ENCODE results near the gene IFT43.
A peak's percentile ranks its signal among the peaks of the same experiment; 100 is the strongest.

The IFT43 gene

DNA sequence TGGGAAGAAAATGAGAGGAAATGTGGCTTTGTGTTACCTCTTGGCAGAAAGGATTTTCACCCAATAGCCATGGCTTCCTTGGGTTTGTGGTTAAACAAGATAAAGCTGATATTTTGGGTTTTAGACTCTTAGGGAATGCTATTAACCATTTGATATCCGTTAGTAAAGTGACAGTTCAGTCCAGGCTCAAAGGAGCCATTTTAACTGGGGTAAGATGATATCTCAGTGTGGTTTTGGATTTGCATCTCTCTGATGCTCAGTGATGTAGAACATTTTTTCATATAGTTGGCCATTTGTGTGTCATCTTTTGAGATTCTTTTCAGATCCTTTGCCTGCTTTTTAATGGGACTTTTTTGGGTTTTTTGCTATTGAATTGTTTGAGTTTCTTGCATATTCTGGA is 30.1 kb downstream of the IFT43 start:
- H3K4me3 Mint-ChIP-seq: no peak overlapping the region
- H3K36me3 Mint-ChIP-seq (ENCODE audit: low read depth): peaks cover 80% of the 10 kb centered on the region
- H3K27ac Mint-ChIP-seq: no peak overlapping the region
- H3K9me3 Mint-ChIP-seq: peaks cover 27% of the 10 kb centered on the region
- no peaks in the 10 kb centered on the region for H3K27me3 Mint-ChIP-seq
- H3K4me1 Mint-ChIP-seq (ENCODE audit: low read depth): peaks cover 5% of the 10 kb centered on the region

DNA sequence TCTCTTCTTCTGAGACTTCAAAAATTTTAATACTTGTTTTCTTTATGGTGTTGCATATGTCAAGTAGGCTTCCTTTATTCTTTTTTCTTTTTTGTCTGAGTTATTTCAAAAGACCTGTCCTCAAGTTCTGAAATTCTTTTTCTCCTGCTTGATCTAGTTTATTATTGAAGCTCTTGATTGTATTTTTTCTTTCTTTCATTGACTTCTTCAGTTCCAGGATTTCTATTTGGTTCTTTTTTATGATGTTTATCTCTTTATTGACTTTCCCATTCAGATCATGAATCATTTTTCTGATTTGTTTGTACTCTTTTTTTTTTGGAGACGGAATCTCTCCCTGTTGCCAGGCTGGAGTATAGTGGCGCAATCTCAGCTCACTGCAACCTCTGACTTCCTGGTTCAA is 34.1 kb downstream of the IFT43 start:
- H3K4me1 Mint-ChIP-seq (ENCODE audit: low read depth): peaks cover 5% of the 10 kb centered on the region
- H3K36me3 Mint-ChIP-seq (ENCODE audit: low read depth): peaks cover 67% of the 10 kb centered on the region
- H3K4me3 Mint-ChIP-seq: no peak overlapping the region
- no peak overlapping the region for H3K27ac Mint-ChIP-seq
- peaks cover 27% of the 10 kb centered on the region for H3K9me3 Mint-ChIP-seq
- no peaks in the 10 kb centered on the region for H3K27me3 Mint-ChIP-seq

DNA sequence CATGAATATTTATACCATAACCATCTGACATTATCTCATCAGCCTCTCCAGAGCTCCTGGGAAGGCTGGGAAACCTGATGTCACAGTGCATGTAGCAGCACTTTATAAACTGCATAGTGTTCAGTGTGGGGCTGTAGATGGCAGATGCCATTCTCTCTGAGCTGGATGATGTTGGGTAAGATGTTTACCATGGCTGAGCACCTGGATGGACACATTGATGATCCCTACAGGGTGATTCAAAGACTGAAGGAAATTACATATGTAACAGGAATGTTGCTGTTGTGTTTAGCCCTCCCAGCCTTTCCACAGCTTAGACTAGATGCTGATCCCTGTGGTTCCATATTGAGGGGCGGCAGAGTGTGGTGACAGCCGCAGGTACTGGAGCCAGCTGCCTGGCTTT is 37.4 kb downstream of the IFT43 start:
- no peaks in the 10 kb centered on the region for H3K4me1 Mint-ChIP-seq (ENCODE audit: low read depth)
- H3K9me3 Mint-ChIP-seq: peaks cover 17% of the 10 kb centered on the region
- H3K27ac Mint-ChIP-seq: no peak overlapping the region
- H3K27me3 Mint-ChIP-seq: no peaks in the 10 kb centered on the region
- H3K4me3 Mint-ChIP-seq: no peak overlapping the region
- peaks cover 50% of the 10 kb centered on the region for H3K36me3 Mint-ChIP-seq (ENCODE audit: low read depth)

DNA sequence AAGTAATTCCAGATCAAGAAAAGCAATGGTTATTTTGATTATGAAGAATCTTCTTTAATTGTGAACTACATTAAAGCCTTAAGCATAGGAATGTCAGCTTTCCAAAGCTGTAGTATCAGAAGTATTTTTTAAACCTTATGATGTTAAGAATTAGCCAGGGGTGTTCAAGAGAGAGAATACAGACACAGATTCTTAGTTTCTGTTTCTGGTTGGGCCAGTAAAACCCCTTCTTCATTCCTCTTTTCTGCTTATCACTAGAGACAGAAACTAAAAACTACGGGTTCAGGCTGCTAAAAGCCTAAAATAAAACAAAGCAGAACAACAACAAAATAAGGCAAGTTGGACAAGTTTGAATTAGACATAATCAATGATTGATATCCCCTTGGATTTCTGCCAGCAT is 38.2 kb downstream of the IFT43 start:
- Mint-ChIP-seq H3K4me3 (no peak overlapping the region), H3K27me3 (no peaks in the 10 kb centered on the region), H3K36me3 (ENCODE audit: low read depth) (peaks cover 49% of the 10 kb centered on the region)

DNA sequence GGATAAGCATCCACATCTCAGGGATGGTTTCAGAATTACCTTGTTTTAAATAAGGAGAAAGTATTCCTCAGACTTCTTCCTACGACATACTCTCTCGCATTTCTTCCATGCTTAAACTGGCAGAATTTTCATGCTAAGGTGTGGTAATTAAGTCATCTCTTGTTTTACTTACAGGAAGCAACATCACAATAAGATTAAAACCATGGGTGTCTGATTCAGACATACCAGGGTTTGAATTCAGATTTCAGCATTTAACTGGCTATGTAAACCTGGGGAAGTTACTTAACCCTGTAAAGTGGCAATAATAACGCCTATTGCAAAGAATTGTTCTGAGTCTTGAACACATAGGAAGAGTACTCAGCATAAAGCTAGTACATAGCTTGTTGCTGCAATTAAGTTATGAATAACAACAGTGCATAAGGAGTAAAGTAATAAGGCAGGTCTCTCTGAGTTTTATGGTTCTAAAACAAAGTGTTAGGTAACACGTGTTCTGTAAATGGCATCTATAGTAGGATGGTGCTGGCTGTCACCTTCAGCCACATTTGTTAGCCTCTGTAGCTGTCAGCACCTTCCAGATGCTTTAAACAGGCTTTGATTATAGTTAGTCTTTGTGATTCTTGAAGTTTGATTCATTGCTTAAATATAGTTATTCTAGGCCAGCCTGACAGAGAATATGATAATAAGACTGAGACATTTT is 38.8 kb downstream of the IFT43 start:
- no peaks in the 10 kb centered on the region for H3K4me1 Mint-ChIP-seq (ENCODE audit: low read depth)
- peaks cover 11% of the 10 kb centered on the region for H3K9me3 Mint-ChIP-seq
- peaks cover 45% of the 10 kb centered on the region for H3K36me3 Mint-ChIP-seq (ENCODE audit: low read depth)
- no peak overlapping the region for H3K27ac Mint-ChIP-seq
- H3K27me3 Mint-ChIP-seq: no peaks in the 10 kb centered on the region
- H3K4me3 Mint-ChIP-seq: no peak overlapping the region

More for the DNA sequence above, 38.2 kb downstream of the IFT43 start:
- no peaks in the 10 kb centered on the region for H3K4me1 Mint-ChIP-seq (ENCODE audit: low read depth)
- H3K9me3 Mint-ChIP-seq: peaks cover 17% of the 10 kb centered on the region
- H3K27ac Mint-ChIP-seq: no peak overlapping the region

DNA sequence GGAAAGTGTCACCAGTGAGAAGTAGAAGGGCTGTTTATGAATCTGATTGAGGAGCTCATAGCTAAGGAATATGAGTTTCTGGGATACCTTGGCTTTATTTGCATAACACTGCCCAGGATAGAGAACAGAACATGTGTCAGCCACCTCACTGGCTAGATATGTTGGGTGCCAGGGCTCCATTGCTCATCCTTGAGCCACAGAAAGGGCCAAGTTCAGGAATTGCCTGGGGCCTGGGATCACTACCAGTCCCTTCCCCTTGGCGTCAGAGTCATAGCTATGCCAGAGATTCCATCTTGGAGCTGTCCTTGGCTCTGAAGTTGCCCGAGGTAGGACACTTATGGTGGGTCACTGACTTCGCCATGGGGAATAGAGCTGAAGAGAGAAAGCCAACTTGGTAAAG is 49.0 kb downstream of the IFT43 start:
- no peak overlapping the region for H3K27ac Mint-ChIP-seq

DNA sequence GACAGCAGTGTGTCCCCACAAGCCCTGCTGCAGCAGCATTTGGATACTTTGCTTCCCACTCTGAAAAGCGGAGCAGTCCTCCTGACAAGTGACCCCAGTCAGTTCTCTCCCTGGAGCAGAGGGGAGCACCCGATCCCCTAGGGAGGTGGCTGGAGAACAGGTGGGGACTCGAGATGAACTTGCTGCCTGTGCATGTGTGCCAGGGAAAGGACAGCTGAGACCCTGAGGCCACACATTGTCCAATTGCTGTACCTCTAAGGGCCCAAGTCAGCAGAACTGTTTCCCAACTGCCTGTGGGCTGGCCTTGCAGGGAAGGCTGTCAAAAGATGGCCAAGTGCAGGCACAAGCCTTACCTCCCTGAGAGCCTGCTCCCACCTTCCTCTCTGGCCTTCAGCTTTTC is 55.1 kb downstream of the IFT43 start:
- H3K9me3 Mint-ChIP-seq: no peaks in the 10 kb centered on the region
- H3K36me3 Mint-ChIP-seq (ENCODE audit: low read depth): no peaks in the 10 kb centered on the region
- no peaks in the 10 kb centered on the region for H3K27me3 Mint-ChIP-seq
- no peak overlapping the region for H3K27ac Mint-ChIP-seq
- no peaks in the 10 kb centered on the region for H3K4me1 Mint-ChIP-seq (ENCODE audit: low read depth)
- H3K4me3 Mint-ChIP-seq: no peak overlapping the region

More for the DNA sequence above, 49.0 kb downstream of the IFT43 start:
- Mint-ChIP-seq H3K4me3 (no peak overlapping the region), H3K36me3 (ENCODE audit: low read depth) (no peaks in the 10 kb centered on the region), H3K9me3 (no peaks in the 10 kb centered on the region), H3K27me3 (no peaks in the 10 kb centered on the region), H3K4me1 (ENCODE audit: low read depth) (no peaks in the 10 kb centered on the region)

DNA sequence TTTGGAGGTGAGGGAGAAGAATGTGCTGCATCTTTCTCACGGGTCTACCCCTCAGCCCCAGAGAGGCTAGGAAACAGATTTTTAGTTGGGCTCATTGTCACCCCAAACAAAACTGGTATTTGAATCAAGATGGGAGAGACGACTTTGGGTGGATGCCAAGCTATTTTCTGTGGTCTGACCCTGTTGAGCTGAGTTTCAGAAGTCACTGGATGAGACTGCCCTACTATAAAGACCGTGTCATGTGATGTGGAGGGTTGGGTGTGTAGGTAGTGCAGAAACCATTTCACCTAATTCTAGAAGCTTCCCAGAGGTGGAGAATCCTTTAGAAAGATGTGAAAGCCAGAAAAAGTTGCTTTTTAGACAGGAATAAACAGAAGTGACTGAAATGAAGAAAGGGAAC is 60.2 kb downstream of the IFT43 start:
- H3K4me3 Mint-ChIP-seq: no peak overlapping the region
- H3K27me3 Mint-ChIP-seq: no peaks in the 10 kb centered on the region
- no peaks in the 10 kb centered on the region for H3K4me1 Mint-ChIP-seq (ENCODE audit: low read depth)
- no peaks in the 10 kb centered on the region for H3K9me3 Mint-ChIP-seq
- peak overlapping the region; percentile 22 for H3K27ac Mint-ChIP-seq
- H3K36me3 Mint-ChIP-seq (ENCODE audit: low read depth): no peaks in the 10 kb centered on the region

DNA sequence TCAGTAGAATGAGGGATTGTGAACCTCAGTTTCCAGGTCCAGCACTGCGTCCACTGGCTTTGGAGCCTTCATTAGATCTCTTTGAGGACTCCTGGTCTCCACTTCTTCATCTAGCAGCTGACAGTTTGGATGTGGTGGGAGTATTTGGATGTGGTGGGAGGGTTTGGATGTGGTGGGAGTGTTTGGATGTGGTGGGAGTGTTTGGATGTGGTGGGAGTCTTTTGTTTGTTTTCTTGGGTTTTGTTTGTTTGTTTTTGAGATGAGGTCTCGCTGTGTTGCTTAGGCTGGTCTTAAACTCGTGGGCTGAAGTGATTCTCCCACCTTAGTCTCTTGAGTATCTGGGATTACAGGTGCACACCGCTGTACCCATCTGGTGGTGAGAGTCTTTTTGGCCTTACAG is 64.7 kb downstream of the IFT43 start:
- Mint-ChIP-seq H3K27ac (no peak overlapping the region), H3K9me3 (no peaks in the 10 kb centered on the region)

DNA sequence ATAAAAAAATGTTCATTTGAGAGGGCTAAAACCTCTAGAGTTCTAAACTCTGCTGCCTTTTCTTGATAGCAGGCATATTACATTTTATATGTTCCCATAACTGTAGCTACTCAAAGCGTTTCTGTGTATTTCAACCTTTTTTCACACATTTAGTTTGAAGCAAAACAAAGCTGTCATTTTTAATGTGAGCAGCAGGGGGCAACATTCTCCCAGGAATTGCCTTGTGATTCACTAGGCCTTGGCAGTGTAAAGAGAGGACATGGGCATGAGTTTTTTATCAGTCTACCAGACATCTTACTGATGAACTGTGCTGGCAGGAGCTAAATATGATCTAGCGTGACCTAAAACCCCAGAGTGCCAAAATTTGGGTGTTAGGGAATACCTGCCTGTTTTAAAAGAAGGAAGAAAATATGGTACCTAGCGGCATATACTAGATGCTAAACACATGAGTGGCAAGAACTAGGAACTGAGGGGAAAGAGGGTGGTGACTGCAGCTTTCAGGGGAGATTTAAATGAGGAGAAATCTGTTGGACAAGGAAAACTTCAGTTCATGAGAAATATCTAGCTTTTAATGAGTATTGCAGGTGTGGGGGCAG is 65.3 kb downstream of the IFT43 start:
- no peaks in the 10 kb centered on the region for H3K9me3 Mint-ChIP-seq
- no peak overlapping the region for H3K27ac Mint-ChIP-seq
- no peaks in the 10 kb centered on the region for H3K36me3 Mint-ChIP-seq (ENCODE audit: low read depth)
- H3K4me3 Mint-ChIP-seq: no peak overlapping the region
- H3K27me3 Mint-ChIP-seq: no peaks in the 10 kb centered on the region
- no peaks in the 10 kb centered on the region for H3K4me1 Mint-ChIP-seq (ENCODE audit: low read depth)

More for the DNA sequence above, 64.7 kb downstream of the IFT43 start:
- no peaks in the 10 kb centered on the region for H3K36me3 Mint-ChIP-seq (ENCODE audit: low read depth)
- no peaks in the 10 kb centered on the region for H3K4me1 Mint-ChIP-seq (ENCODE audit: low read depth)
- H3K4me3 Mint-ChIP-seq: no peak overlapping the region
- no peaks in the 10 kb centered on the region for H3K27me3 Mint-ChIP-seq

DNA sequence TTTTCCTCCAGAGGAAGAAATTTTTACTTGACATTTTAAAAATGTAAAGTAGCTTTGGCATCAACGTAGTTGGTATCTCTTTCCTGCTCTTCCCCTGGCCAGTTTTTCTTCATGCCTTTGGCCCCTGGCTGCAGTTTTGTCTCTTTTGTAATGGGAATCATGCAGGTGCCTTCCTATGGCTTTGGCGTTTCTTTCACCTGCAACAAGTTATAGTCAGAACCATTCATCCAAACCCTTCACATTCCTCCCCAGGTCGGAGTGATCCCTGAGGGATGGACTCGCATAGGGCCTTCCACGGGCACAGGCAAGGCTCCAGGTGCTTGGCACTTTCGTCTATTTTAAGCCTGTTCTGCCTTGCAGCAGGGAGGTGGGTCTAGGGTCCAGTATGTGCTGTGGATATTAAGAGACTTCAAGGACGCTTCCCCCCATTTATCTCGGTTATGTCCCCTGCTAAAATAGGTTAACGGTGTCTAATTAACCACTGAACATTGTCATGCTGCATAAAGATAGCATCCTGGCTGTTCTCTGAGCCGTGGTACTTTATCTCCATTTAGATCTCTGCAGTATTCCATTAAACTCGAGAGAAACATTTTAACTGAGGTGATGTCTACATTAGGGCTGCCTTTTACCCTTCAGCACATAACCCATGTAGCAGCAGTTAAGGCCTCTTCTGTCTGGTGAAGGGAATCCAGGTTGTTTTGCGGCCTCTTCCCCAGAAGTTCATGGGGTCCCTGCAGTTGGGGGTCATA is 66.3 kb downstream of the IFT43 start:
- no peaks in the 10 kb centered on the region for H3K4me1 Mint-ChIP-seq (ENCODE audit: low read depth)
- no peaks in the 10 kb centered on the region for H3K36me3 Mint-ChIP-seq (ENCODE audit: low read depth)
- H3K4me3 Mint-ChIP-seq: no peak overlapping the region
- no peak overlapping the region for H3K27ac Mint-ChIP-seq
- no peaks in the 10 kb centered on the region for H3K27me3 Mint-ChIP-seq
- H3K9me3 Mint-ChIP-seq: no peaks in the 10 kb centered on the region

DNA sequence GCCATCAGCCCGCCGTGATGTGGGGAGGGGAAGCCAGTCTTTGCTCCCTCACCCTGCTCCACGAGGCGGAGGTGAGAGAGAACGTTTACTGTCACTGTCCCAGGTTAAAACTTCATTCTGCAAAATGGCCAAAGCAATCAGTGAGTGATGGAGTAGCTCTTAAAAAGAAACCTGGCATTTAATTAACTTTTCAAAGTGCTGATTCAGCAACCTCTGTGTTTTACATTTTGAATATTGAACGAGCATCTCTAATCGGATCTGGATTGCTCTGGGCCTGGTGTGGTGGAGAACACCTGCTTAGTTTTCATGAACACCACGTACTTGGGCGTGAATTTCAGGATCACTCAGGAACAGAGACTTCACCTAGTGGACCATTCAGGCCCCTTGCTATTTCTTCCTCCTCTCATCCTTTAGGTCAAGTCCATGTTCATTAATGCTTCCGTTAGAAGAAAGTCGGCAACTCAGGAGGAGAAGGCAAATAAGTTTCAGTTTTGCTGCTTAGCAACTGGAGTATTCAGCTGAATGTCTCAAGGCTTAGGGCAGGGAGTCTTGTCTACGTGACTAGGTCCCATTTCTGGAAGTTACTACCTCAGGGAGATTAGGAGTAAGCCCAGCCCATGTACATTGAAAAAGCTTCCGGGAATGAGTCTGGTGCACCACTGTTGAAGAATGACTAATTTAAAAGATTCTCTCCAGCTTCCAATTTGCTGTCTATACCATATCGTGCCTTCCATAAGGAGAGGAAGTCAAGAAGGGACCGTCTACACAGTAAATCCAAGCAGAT is 68.2 kb downstream of the IFT43 start:
- no peak overlapping the region for H3K27ac Mint-ChIP-seq
- no peaks in the 10 kb centered on the region for H3K27me3 Mint-ChIP-seq
- no peaks in the 10 kb centered on the region for H3K9me3 Mint-ChIP-seq
- no peak overlapping the region for H3K4me3 Mint-ChIP-seq
- H3K4me1 Mint-ChIP-seq (ENCODE audit: low read depth): no peaks in the 10 kb centered on the region
- no peaks in the 10 kb centered on the region for H3K36me3 Mint-ChIP-seq (ENCODE audit: low read depth)

DNA sequence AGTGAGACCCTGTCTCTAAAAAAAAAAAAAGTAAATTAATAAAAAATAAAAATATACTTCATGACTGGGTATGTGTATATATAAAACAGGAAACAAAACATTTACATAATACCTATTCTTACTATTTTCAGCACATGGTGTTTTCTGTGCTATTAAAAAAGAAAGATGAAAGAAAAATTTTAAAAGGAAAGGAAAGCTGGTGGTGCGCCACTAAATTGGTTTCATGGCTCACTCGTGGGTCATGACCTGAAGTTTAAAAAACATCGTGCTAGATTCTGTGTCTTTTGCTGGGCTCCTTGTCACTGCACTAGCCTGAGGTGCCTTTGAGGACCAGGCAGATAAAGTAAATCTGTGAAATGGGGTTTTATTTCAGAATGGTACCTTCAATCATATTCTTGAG is 69.8 kb downstream of the IFT43 start:
- Mint-ChIP-seq H3K27ac (no peak overlapping the region), H3K27me3 (no peaks in the 10 kb centered on the region), H3K4me3 (no peak overlapping the region), H3K36me3 (ENCODE audit: low read depth) (no peaks in the 10 kb centered on the region), H3K9me3 (no peaks in the 10 kb centered on the region), H3K4me1 (ENCODE audit: low read depth) (no peaks in the 10 kb centered on the region)

DNA sequence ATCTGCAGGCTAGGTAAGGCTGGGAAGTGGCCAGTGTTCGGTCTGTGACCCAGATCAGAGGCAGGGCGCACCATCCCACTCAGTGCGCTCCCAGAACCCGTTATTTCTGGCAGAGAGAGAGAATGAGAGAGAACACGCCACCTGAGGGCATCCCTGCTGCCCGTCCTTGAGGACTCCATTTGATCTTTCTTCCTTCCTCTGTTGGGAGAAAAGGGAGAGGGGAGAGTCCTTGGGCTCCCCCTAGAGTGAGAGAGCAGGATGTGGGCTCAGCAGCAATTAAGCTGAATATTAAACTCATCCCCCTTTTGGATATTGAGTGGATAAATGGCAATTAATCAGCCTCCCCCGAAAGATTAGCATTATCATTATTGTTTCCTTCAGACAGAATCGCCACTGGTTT is 70.6 kb downstream of the IFT43 start:
- Mint-ChIP-seq H3K27me3 (no peaks in the 10 kb centered on the region), H3K4me3 (no peak overlapping the region), H3K36me3 (ENCODE audit: low read depth) (no peaks in the 10 kb centered on the region), H3K9me3 (no peaks in the 10 kb centered on the region), H3K27ac (no peak overlapping the region), H3K4me1 (ENCODE audit: low read depth) (no peaks in the 10 kb centered on the region)

DNA sequence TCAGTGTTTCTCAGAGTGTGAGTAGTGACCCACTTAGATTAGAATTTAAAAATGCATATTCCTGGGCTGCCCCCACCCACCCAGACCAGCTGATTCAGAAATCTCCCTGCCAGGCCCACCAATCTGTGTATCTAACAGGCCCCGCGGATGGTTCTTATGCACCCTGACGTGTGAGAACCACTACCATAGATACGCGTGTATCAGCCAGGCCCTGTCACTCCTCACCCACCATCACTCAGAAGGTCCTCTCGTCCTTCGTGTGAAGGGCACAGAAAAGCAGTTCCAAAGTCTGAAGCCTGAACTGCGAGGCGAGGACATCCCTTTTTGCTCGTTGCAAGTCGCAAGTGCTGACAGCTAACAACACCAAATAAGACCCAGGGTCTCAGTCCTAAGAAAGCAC is 72.4 kb downstream of the IFT43 start:
- Mint-ChIP-seq H3K27ac (no peak overlapping the region), H3K4me1 (ENCODE audit: low read depth) (no peaks in the 10 kb centered on the region), H3K4me3 (no peak overlapping the region), H3K27me3 (no peaks in the 10 kb centered on the region), H3K9me3 (no peaks in the 10 kb centered on the region), H3K36me3 (ENCODE audit: low read depth) (peaks cover under 1% of the 10 kb centered on the region)
